Measurements from ENCODE around the gene SORCS2.

DNA sequence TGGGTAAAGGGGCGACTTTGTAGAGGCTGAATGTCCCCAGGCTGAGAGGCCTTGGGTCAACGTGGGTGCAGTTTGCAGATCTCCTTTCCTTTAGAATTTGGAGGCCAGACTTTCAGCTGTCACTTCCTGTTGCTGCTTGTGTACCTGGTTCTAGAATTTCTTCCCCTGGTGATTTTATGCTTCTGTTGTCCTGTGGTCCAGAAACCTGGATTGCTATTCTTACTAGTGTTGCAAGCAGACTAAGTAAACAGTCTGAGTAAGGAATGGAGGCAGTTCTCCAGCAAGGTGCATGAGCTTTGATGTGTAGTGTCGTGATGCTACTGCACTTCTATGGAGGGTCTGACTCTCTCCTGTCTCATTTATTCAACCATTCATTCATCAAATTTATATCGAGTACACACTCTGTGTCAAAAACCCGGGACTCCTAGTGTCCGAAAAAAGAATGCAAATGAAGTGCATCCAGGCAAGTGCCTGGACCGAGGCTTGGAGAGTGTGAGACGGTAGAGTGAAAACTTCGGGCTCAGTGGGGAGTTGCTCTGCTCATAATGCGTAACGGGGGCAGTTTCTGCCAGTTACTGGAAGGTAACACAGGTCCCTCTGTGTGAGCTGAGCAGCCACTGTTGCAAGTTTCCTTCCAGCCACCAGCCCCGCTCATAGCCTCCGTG, 83.3 kb downstream of the SORCS2 start:
- no peak for TF ChIP-seq FOXM1 (IDR thresholded peaks at IDR 0.05; ENCODE audit: borderline replicate concordance)
- TF ChIP-seq ELF4 (IDR thresholded peaks at IDR 0.05) = no peak
- TF ChIP-seq SP1 (IDR thresholded peaks at IDR 0.05) = no peak
- no peak for TF ChIP-seq L3MBTL2 (conservative IDR thresholded peaks at IDR 0.05)
- no peak for TF ChIP-seq FOXA1 (IDR thresholded peaks at IDR 0.05)
- TF ChIP-seq CTBP1 (IDR thresholded peaks at IDR 0.05; ENCODE audit: borderline replicate concordance) = no peak
